ENCODE measurements around the gene CHCHD6. TPM values are rescaled to one million over a fixed set of nuclear protein-coding genes. Genes with fewer than 3 reads are reported as not detected.

Gene CHCHD6
- total RNA-seq, 1 donor from 2014 or later, result 31.0 TPM

GRCh38 chr3:126923423-126923822, 219.4 kb downstream of the CHCHD6 start:
- Mint-ChIP-seq H3K27me3 (ENCODE audit: low read depth) (peaks cover 75% of the 10 kb centered on the region), H3K27ac (no peak overlapping the region), H3K4me3 (no peak overlapping the region), H3K4me1 (no peaks in the 10 kb centered on the region), H3K36me3 (peaks cover 22% of the 10 kb centered on the region), H3K9me3 (peaks cover 17% of the 10 kb centered on the region)
- TF ChIP-seq CTCF (IDR thresholded peaks at IDR 0.05; ENCODE audit: unreplicated experiment), result no peak
- no peak for DNase-seq (ENCODE audit: low spot score in 2 of 2, unreplicated experiment in 2 of 2)

DNA sequence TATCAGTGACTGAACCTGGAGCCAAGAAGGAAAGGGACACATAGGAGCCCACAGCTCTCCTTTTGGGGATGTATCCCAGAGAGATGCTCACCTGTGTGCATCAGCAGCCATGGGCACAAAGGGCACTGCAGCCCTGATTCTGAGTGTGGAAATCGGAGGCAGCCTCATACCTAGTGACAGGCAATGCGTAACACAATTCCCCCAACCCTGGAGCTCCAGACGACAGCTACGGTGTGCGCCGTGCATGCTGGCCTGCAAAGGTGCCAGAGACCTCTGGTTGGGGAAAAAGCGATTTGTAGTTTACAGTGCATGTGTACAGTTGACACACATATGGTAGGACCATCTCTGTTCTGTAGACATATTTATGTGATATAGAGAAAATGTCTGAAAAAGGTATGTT, 219.9 kb downstream of the CHCHD6 start:
- no peak for DNase-seq (ENCODE audit: low spot score in 2 of 2, unreplicated experiment in 2 of 2)
- Mint-ChIP-seq H3K27me3 (ENCODE audit: low read depth) (peaks cover 79% of the 10 kb centered on the region), H3K36me3 (peaks cover 19% of the 10 kb centered on the region), H3K9me3 (peaks cover 12% of the 10 kb centered on the region), H3K27ac (no peak overlapping the region), H3K4me1 (no peaks in the 10 kb centered on the region), H3K4me3 (no peak overlapping the region)
- no peak for TF ChIP-seq CTCF (IDR thresholded peaks at IDR 0.05; ENCODE audit: unreplicated experiment)

DNA sequence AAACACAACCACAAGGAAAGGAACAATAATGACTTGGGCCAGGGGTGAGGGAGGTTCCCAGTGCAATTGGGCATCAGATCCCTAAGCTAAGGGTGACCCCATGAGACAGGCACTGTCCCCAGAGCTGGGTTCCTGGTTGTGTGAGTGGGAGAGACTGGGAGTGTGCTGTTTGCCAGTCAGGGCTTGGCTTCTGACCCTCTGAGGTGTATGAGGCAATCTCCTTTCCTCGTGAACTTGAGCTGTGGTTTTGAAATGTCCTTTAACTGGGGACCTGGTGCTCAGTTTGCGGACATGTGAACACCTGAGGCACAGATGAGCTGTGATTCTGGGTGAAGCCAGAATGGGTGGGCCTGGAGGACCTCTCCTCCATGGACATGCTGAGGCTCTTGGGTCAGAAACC, 220.4 kb downstream of the CHCHD6 start:
- peaks cover 84% of the 10 kb centered on the region for H3K27me3 Mint-ChIP-seq (ENCODE audit: low read depth)
- no peak overlapping the region for H3K4me3 Mint-ChIP-seq
- peaks cover 11% of the 10 kb centered on the region for H3K9me3 Mint-ChIP-seq
- H3K36me3 Mint-ChIP-seq, result peaks cover 18% of the 10 kb centered on the region
- H3K4me1 Mint-ChIP-seq, result no peaks in the 10 kb centered on the region
- DNase-seq (ENCODE audit: low spot score in 2 of 2, unreplicated experiment in 2 of 2), result no peak
- no peak overlapping the region for H3K27ac Mint-ChIP-seq
- TF ChIP-seq CTCF (IDR thresholded peaks at IDR 0.05; ENCODE audit: unreplicated experiment), result no peak

- Mint-ChIP-seq H3K27ac (no peak overlapping the region), H3K4me1 (no peaks in the 10 kb centered on the region), H3K9me3 (peaks cover 2% of the 10 kb centered on the region), H3K36me3 (peaks cover 10% of the 10 kb centered on the region), H3K4me3 (no peak overlapping the region), H3K27me3 (ENCODE audit: low read depth) (peaks cover 91% of the 10 kb centered on the region)
- DNase-seq (ENCODE audit: low spot score in 2 of 2, unreplicated experiment in 2 of 2), result no peak
- TF ChIP-seq CTCF (IDR thresholded peaks at IDR 0.05; ENCODE audit: unreplicated experiment), result no peak
These were observed 221.6 kb downstream of the CHCHD6 start for GRCh38 chr3:126925411-126926171.

GRCh38 chr3:126926684-126927400, 222.8 kb downstream of the CHCHD6 start:
- Mint-ChIP-seq H3K36me3 (peaks cover 7% of the 10 kb centered on the region), H3K27me3 (ENCODE audit: low read depth) (peaks cover 95% of the 10 kb centered on the region), H3K4me3 (no peak overlapping the region), H3K9me3 (no peaks in the 10 kb centered on the region), H3K27ac (no peak overlapping the region), H3K4me1 (no peaks in the 10 kb centered on the region)
- DNase-seq (ENCODE audit: low spot score in 2 of 2, unreplicated experiment in 2 of 2), result no peak
- no peak for TF ChIP-seq CTCF (IDR thresholded peaks at IDR 0.05; ENCODE audit: unreplicated experiment)
